Heart right ventricle (tissue), 16 donors: Measurements from ENCODE around the gene OR2J3. TPM values are rescaled to one million over a fixed set of nuclear protein-coding genes. Genes with fewer than 3 reads are reported as not detected.
"Not testable (repeated sequence)": the region's sequence is repeated elsewhere in the genome, so short reads cannot be mapped to it uniquely, and the experiment has no call there.

ENCODE experiments used
- ATAC-seq, 8 donors: fragments of 200-7000 bp; cut with Tn5 transposase; one replicate each; pipeline ENCODE4 v1.9.1; 2020; ENCODE audit warnings: mild to moderate bottlenecking in 8 of 8, moderate library complexity in 8 of 8, moderate number of reproducible peaks in 1 of 8
- DNase-seq, 2 donors: peaks; one replicate each; pipeline ENCODE4 v3.0.0-alpha.2; 2020
- H3K27ac ChIP-seq, 10 donors: fragments of 200-600 bp; sonication (generic) in 2 of 10; one replicate each; pipeline versions ENCODE4 v1.5.0 to v1.8.0; 2020 to 2022; ENCODE audit warnings: mild to moderate bottlenecking in 3 of 10
- H3K27me3 ChIP-seq, 7 donors: fragments of 200-600 bp; one replicate each; pipeline ENCODE4 v1.8.0; 2021 to 2022; ENCODE audit warnings: mild to moderate bottlenecking in 2 of 7
- H3K36me3 ChIP-seq, 9 donors: fragments of 200-600 bp; sonication (generic) in 1 of 9; one replicate each; pipeline versions ENCODE4 v1.5.0 to v1.8.0; 2020 to 2022; ENCODE audit warnings: mild to moderate bottlenecking in 2 of 9
- H3K4me1 ChIP-seq, 9 donors: fragments of 200-600 bp; sonication (generic) in 1 of 9; one replicate each; pipeline versions ENCODE4 v1.5.0 to v1.8.0; 2020 to 2022; ENCODE audit warnings: mild to moderate bottlenecking in 4 of 9
- H3K4me3 ChIP-seq, 10 donors: fragments of 200-600 bp; sonication (generic) in 2 of 10; one replicate each; pipeline versions ENCODE4 v1.5.0 to v1.8.0; 2020 to 2022; ENCODE audit warnings: mild to moderate bottlenecking in 7 of 10, moderate library complexity in 2 of 10
- H3K9me3 ChIP-seq, 11 donors: fragments of 200-600 bp in 10 of 11; sonication (generic) in 2 of 11; one replicate each; pipeline versions ENCODE4 v1.5.0 to v1.8.0; 2013 to 2022; ENCODE audit warnings: mild to moderate bottlenecking in 2 of 11, control low read depth in 1 of 11, moderate library complexity in 1 of 11
- CTCF ChIP-seq, 9 donors: fragments of 200-600 bp; sonication (generic) in 2 of 9; IDR thresholded peaks; one replicate each; pipeline versions ENCODE4 v1.5.0 to v1.8.0; 2021 to 2022; ENCODE audit warnings: antibody characterized with exemption in 9 of 9, mild to moderate bottlenecking in 5 of 9, moderate library complexity in 1 of 9
- WGBS, 2 donors: extraction: QIAGEN DNeasy Blood & Tissue Kit; methylation state at CpG; one replicate each; pipeline ENCODE4 v1.1.7; 2013; ENCODE audit warnings: inconsistent platforms in 1 of 2; 5-methylcytosine and 5-hydroxymethylcytosine counted together
- intact Hi-C, 10 donors: fragments of 100-400 bp; cut with DNase I; formaldehyde crosslinking; loops; one replicate each; pipeline versions ENCODE4 v1.11.1 to v1.14.2; 2022
- polyA plus RNA-seq, 2 donors: library from polyadenylated mRNA; stranded (reverse); fragments of 200-250 nt; gene quantifications; one replicate each; pipeline ENCODE4 v1.2.3, GENCODE V29; 2013
- total RNA-seq, 10 donors: library from RNA; stranded (reverse); fragmentation: NEBNext Ultra II Directional in 3 of 10; extraction: Animal tissue kit (Norgen Biotek cat#: 25700) in 3 of 10; gene quantifications; one replicate each; pipeline versions ENCODE4 v1.2.1 to v1.2.4, GENCODE V29; 2021 to 2023
- donor health status: Arrhythmogenic right ventricular cardiomyopathy.
- donor health status: ischemic (EF 13 %, LVEDD 7.1; RV severe dilation, severe dysfunction).
- donor health status: healthy with polysubstance abuse.
- donor health status: DM: no; HTN: yes; CAD: no.
- donor health status: DM: no; HTN: no; CAD: no.
- donor health status: ischemic (EF 25% LVEDD 6.9; RV normal size, moderate dysfunction).
- donor health status: ischemic (EF 25% LVEDD 5.7; RV mildly dilated, moderate dysfunction).
- donor health status: healthy.
- donor health status: DM: yes; HTN: yes; CAD: no.
- donor health status: Ischemic cardiomyopathy.
- donor health status: ischemic (EF 35%, LVEDD 5.7; RV mildly dilated, moderate dysfunction).
- donor health status: nonischemic (EF 11% LVEDD 7.7; RV severe dilation, severe dysfunction).
- donor health status: DM: yes; HTN: yes; CAD: no.
- donor health status: PGD.
- donor health status: ischemic (EF 29% LVEDD 5.4; RV normal size, mild dysfunction).
- donor health status: nonischemic (EF 23%, LVEDD 6.1; RV moderate dilation, normal function).

Gene OR2J3
- total and polyA plus RNA-seq, 12 donors: not detected

- Histone ChIP-seq H3K27me3 (no peaks in the 10 kb centered on the region), H3K9me3 (peaks cover 0 to 6% (median 0%) of the 10 kb centered on the region in 11 donors), H3K4me1 (no peaks in the 10 kb centered on the region), H3K4me3 (no peak within 1 kb of the TSS), H3K36me3 (no peaks in the 10 kb centered on the region), H3K27ac (no peak within 1 kb of the TSS)
- ATAC-seq: no peak
- no peak for DNase-seq
- WGBS, 2 donors: 77 to 81% methylated on average over 3 of the region's 3 CpGs
- no peak for TF ChIP-seq CTCF (IDR thresholded peaks at IDR 0.05)
- intact Hi-C loops: no loop called here
Measured at GRCh38 chr6:29099190-29099589, 8.7 kb upstream of the OR2J3 start, which contains the start of gene OR2J1. Gene OR2J1, plus strand, starts transcription at chr6:29099490. Its CDS starts 1,453 bp downstream, at chr6:29100943.

GRCh38 chr6:29112135-29112534 lies 4.3 kb downstream of the OR2J3 start:
- H3K4me3 ChIP-seq: no peak overlapping the region
- H3K27ac ChIP-seq: no peak overlapping the region
- DNase-seq: no peak
- H3K27me3 ChIP-seq: peaks cover 0 to 21% (median 0%) of the 10 kb centered on the region in 7 donors
- WGBS, 2 donors: 71 to 72% methylated on average over 7 of the region's 7 CpGs
- H3K9me3 ChIP-seq: no peaks in the 10 kb centered on the region
- intact Hi-C loops: no loop called here
- ATAC-seq: no peak
- no peaks in the 10 kb centered on the region for H3K36me3 ChIP-seq
- no peaks in the 10 kb centered on the region for H3K4me1 ChIP-seq
- TF ChIP-seq CTCF (IDR thresholded peaks at IDR 0.05): no peak

GRCh38 chr6:29114964-29115363 lies 7.1 kb downstream of the OR2J3 start:
- H3K27ac ChIP-seq, H3K4me1 ChIP-seq, H3K9me3 ChIP-seq, ATAC-seq, H3K36me3 ChIP-seq, H3K4me3 ChIP-seq, intact Hi-C loops, DNase-seq: not testable (repeated sequence)
- H3K27me3 ChIP-seq: peaks cover 0 to 18% (median 0%) of the 10 kb centered on the region in 7 donors
- 79 to 84% methylated on average over 1 of the region's 3 CpGs for WGBS, 2 donors

GRCh38 chr6:29129326-29130012 lies 21.6 kb downstream of the OR2J3 start:
- Histone ChIP-seq H3K36me3 (no peaks in the 10 kb centered on the region), H3K4me3 (no peak overlapping the region), H3K9me3 (no peaks in the 10 kb centered on the region), H3K27me3 (peaks cover 0 to 14% (median 0%) of the 10 kb centered on the region in 7 donors), H3K27ac (no peak overlapping the region), H3K4me1 (no peaks in the 10 kb centered on the region)
- WGBS, 2 donors: 73 to 80% methylated on average over 15 of the region's 15 CpGs
- intact Hi-C loops: no loop called here
- TF ChIP-seq CTCF (IDR thresholded peaks at IDR 0.05): no peak
- ATAC-seq (no peak), DNase-seq (no peak)

- intact Hi-C loops: no loop called here
- WGBS, 2 donors: 85 to 87% methylated on average over 4 of the region's 4 CpGs
- no peak for TF ChIP-seq CTCF (IDR thresholded peaks at IDR 0.05)
- ATAC-seq (no peak), DNase-seq (no peak)
- Histone ChIP-seq H3K9me3 (no peaks in the 10 kb centered on the region), H3K4me1 (no peaks in the 10 kb centered on the region), H3K36me3 (no peaks in the 10 kb centered on the region), H3K27ac (no peak overlapping the region), H3K4me3 (no peak overlapping the region), H3K27me3 (peaks cover 0 to 14% (median 0%) of the 10 kb centered on the region in 7 donors)
Measured at GRCh38 chr6:29130644-29131043, 22.8 kb downstream of the OR2J3 start.
